Activated effector memory CD4-positive, alpha-beta T cell treated with anti-CD3 and anti-CD28 coated beads, Interleukin-2, amount 50 U/mL, for 16 hours (primary cell): Measurements from ENCODE around the gene MYO9B.
A peak's percentile ranks its signal among the peaks of the same experiment; 100 is the strongest.

Source experiments
- DNase-seq: peaks from one replicate; pipeline ENCODE4 v3.0.0-alpha.2; 2020

Gene MYO9B

DNA sequence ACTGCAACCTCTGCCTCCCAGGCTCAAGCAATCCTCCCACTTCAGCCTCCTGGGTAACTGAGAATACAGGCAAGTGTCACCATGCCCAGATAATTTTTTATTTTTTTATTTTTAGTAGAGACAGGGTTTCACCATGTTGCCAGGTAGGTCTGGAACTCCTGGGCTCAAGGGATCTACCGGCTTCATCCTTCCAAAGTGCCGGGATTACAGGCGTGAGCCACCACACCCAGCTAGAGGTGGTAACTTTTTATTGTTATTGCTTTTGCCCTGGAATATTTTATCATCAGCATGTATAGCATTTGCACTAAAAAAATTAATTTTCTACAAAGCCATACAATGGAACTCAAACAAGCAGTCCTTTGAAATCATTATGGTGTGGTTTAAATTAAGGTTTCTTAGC lies 14.4 kb upstream of the MYO9B start:
- no peak for DNase-seq

- DNase-seq: no peak
These were observed 13.9 kb upstream of the MYO9B start for GRCh38 chr19:17061691-17062090.

- DNase-seq: no peak
These were observed 12.1 kb upstream of the MYO9B start for GRCh38 chr19:17063428-17063827.

DNA sequence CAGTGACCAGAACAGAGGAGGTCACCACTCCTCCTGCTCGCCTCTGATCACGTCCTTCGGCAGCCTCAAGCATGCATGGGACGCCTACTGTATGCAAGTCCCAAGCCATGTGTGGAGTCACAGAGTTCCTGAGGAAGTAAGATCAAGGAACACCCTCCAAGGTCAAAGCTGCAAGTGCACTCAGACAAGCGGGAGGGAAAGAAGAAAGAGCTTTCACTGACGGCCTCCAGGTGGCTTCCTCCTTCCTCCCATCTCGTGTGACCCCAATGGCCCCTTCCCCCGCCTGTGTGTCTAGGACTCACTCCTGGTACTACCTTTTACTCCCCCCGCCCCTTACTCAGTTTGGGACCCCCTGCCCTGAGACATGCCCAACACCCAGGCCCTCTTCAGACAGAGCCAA lies 6.4 kb upstream of the MYO9B start:
- no peak for DNase-seq

- DNase-seq: no peak
These were observed 5.2 kb upstream of the MYO9B start for GRCh38 chr19:17070421-17070820.

GRCh38 chr19:17070912-17071311 lies 4.7 kb upstream of the MYO9B start:
- no peak for DNase-seq

- DNase-seq: peak; percentile 70
These were observed 1.5 kb upstream of the MYO9B start for GRCh38 chr19:17073869-17074633.

DNA sequence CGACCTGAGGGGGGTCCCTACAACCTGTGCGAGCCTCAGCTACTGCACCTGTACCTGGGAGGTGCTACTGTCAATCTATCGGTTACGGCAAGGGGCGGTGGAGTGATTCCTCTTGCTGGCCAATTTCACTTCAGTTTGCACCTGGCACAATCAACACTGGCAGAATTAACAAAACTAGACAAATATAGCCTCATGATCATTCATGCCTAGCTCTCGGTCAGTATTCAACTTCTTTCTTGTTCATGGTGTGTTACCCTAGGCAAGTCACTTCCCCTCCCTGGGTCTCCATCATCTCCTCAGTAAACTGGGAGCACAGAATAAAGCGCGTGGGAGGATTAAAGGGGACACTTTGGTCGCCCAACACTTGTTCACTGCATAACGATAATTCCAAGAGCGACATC lies 943 bp upstream of the MYO9B start:
- no peak for DNase-seq

DNA sequence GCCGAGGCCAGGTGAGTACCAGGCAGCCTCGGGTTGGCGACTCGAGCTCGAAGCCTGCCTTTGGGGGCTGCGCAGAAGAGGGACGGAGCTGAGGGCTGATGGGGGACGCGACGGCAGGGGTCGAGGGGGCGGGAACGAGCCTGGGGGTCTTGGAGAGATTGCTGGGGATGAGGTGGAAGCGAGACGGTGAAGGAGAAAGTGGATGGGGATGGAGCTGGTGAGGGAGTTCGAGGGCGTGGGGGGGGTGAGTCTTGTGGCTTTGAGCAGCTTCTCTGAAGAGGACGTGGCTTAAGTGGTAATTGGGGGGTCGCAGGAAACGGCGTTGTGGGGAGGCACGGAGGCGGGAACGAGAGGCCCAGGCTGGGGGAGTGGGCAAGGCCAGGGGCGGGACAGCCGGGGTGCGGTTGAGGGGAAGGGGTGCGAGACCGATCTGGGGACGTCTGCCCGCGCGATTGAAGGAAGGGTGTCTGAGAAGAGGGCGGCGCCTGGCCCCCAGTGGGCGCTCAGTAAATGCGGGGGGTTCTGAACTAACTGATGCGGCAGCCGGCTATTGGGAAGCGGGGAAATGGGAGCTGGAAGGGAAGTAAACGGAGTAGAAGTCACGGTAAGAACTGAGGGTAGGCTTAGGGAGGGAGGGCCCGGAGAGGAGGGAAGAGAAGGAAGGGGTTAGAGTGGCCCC lies 426 bp downstream of the MYO9B start:
- peak; percentile 83 for DNase-seq

DNA sequence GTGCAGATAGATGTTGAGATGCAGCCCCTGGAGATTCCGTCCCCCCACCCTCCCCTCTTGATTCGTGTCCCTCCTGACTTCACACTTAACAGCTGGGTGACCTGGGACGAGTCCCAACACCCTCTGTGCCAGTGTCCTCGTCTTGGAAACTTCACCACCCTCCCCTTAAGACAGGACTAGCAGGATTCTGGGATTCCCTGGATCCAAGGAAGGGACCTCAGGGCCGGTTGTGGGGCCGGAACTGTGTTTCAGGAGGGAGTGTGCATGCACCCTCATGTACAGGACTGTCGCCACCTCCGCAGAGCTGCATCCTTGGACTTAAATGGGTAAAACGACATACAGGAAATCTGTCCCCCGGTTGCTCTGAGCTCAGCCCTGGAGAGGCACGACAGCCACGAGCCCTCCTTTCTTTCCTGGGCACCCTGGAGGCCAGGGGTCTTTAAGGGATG lies 990 bp downstream of the MYO9B start:
- peak; percentile 74 for DNase-seq

GRCh38 chr19:17077447-17078028 lies 2.0 kb downstream of the MYO9B start:
- no peak for DNase-seq

DNA sequence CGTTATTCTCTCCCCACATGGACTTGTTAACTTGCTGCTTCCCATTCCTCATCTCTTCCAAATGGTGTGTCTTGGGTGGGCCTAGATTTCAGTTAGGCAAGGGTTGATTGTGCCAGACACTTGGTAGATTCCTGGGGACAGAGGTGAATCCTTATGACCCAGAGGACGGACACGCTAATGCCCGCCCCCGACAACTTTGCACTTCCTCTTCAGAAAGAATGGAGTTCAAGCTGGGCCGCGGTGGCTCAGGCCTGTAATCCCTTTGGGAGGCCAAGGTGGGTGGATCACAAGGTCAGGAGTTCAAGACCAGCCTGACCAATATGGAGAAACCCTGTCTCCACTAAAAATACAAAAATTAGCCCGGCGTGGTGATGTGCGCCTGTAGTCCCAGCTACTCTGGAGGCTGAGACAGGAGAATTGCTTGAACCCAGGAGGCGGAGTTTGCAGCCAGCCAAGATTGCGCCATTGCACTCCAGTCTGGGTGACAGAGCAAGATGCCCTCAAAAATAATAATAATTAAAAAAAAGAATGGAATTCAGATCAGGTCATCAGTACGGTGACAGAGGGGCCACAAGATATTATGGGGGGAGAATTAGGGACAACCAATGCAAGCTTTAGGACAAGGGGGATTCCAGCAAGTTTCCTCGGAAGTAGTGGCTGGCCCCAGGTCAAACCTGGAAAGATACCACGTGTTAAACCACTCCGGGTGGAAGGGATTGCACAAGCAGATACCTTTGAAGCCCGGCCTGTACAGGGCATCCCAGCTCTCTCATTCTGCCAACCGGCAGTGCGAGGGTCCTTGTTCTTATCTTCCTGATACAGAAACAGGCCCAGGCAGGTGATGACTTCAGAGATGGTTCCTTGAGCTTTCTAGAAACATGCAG lies 2.7 kb downstream of the MYO9B start:
- no peak for DNase-seq

DNA sequence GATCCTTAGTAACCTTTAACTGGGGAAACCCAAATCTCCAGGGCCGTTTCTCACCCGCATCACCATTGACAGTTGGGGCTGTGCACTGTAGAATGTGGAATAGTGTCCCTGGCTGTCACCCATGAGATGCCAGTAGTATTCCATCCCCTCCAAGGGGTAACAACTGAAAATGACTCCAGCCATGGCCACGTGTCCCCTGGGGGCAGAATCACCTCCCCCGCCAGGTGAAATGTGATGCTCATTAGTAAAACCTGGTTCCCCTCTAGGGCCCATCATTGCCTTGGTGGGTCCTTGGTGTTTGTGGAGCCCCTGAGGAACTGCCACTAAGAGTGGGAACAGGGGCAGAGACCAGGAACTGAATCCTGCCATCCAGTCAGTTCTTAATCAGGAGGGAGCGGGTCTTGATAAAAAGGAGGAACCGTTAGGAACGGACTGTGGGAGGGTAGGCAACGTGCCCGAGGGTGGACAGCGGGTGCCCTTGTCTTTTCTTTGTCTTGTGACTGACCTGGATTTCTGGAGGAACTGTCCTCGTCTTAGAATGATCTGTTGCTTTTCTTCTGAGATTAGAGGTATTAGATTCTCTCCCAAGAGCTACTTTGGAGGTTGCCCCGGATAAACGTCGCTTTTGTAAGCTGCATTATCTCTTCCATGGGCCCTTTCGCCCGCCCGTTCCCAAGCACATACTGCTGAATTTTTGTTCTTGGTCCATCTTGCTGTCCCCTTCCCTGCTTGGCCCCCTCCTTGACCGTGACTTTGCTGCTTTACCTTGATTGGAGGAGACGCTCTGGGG lies 3.5 kb downstream of the MYO9B start:
- no peak for DNase-seq

GRCh38 chr19:17079710-17080439 lies 4.3 kb downstream of the MYO9B start:
- peak; percentile 90 for DNase-seq

GRCh38 chr19:17080440-17080801 lies 4.8 kb downstream of the MYO9B start:
- no peak for DNase-seq

DNA sequence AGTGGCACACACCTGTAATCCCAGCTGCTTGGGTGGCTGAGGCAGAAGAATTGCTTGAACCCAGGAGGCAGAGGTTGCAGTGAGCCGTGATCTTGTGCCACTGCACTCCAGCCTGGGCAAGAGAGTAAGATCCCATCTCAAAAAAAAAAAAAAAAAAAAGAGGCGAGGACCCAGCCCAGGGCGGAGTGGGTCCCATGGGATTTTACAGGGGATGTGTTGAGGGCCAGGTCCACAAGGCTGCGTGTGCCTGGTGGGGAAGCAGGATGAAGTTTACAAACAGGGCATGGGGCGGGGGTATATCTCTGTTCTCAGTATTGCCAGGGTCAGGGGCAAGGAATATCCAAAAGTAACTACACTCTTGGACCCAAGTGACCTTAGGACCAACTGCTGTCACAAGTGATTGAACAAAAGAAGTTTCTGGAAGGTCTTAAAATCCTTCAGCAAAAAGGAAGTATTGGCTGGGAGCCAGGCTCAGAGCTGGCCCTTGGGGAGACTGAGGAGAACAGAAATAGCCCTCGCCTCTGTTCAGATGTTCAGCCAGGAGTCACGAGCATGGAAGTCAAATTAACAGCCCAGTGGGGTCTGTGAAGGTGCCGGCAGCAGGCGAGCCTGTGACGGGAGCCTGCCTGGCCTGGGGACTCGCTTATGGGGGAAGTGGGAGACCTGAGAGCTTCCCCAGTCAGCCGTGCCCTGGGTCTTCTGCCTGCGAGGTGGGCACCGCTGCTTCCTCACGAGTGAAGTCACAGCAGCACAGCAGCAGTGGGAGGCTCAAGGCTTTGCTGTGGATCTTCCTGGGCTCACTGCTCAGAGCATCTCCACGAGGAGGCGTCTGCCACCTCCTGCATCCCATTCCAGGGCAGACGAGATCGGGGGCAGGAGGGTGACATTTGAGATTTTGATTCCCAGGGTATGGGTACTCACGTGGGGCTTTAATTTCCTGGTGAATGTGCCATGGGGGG lies 6.4 kb downstream of the MYO9B start:
- DNase-seq: no peak

DNA sequence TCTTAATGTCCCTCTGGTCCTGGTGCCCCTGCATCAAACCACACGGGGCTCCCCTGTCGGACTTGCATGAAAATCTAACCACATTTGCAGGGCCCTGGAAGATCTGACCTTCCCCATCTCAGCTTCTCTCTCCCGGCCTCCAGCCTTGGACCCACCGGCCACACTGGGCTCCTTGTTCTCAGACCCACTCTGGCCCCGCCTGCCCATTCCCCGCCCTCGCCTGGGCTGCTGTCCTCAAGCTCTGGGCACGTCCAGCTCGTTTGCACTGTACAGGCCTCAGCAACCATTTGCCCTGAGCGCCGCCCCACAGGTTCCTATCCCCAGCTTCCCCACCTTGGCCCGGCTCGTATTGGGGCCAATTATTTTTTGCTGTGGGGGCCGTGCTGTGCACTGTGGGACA lies 10.5 kb downstream of the MYO9B start:
- no peak for DNase-seq

GRCh38 chr19:17086834-17087233 lies 11.3 kb downstream of the MYO9B start:
- no peak for DNase-seq

GRCh38 chr19:17088552-17088951 lies 13.0 kb downstream of the MYO9B start:
- no peak for DNase-seq

- DNase-seq: peak; percentile 72
These were observed 15.0 kb downstream of the MYO9B start for GRCh38 chr19:17090583-17090982.
